Jurkat, Clone E6-1 (cell line): Measurements from ENCODE around the gene UGDH. TPM values are rescaled to one million over a fixed set of nuclear protein-coding genes. Genes with fewer than 3 reads are reported as not detected.
"Not testable (repeated sequence)": the region's sequence is repeated elsewhere in the genome, so short reads cannot be mapped to it uniquely, and the experiment has no call there.

Source experiments
- DNase-seq: peaks from one replicate; pipeline ENCODE4 v3.0.0-alpha.2; 2011; ENCODE audit warnings: low read depth, low spot score
- H3K4me3 ChIP-seq: 2 replicates; pipeline ENCODE4 v1.5.1; 2011; ENCODE audit warnings: mild to moderate bottlenecking, low read length, control low read depth, moderate library complexity
- polyA plus RNA-seq: library from polyadenylated mRNA; unstranded; fragments of >200 nt; gene quantifications from one replicate; pipeline ENCODE4 v1.2.1, GENCODE V29; 2012; ENCODE audit warnings: missing spikeins; ENCODE audit not compliant: insufficient read length, insufficient read depth

UGDH gene
- 15.8 TPM for polyA plus RNA-seq

- H3K4me3 ChIP-seq: peak within 1 kb of the TSS; percentile 70
- peak; percentile 82 for DNase-seq
Measured at GRCh38 chr4:39527296-39528060, at the start of gene UGDH. Gene UGDH, minus strand, starts transcription at chr4:39527439. Its CDS starts 5,927 bp downstream, at chr4:39521512.

GRCh38 chr4:39574946-39575345, 47.7 kb upstream of the UGDH start:
- H3K4me3 ChIP-seq: no peak overlapping the region
- DNase-seq: no peak

- DNase-seq: no peak
- no peak overlapping the region for H3K4me3 ChIP-seq
Measured at GRCh38 chr4:39571504-39571903, 44.3 kb upstream of the UGDH start.

- no peak for DNase-seq
Measured at GRCh38 chr4:39571054-39571453, 43.8 kb upstream of the UGDH start.

GRCh38 chr4:39569209-39569608, 42.0 kb upstream of the UGDH start:
- no peak overlapping the region for H3K4me3 ChIP-seq
- no peak for DNase-seq

More at GRCh38 chr4:39571054-39571453, 43.8 kb upstream of the UGDH start:
- no peak overlapping the region for H3K4me3 ChIP-seq

- no peak overlapping the region for H3K4me3 ChIP-seq
- no peak for DNase-seq
Measured at GRCh38 chr4:39568805-39569204, 41.6 kb upstream of the UGDH start.

GRCh38 chr4:39565878-39566600, 38.8 kb upstream of the UGDH start:
- DNase-seq: no peak
- no peak overlapping the region for H3K4me3 ChIP-seq

GRCh38 chr4:39563346-39563847, 36.2 kb upstream of the UGDH start:
- no peak overlapping the region for H3K4me3 ChIP-seq

GRCh38 chr4:39562792-39563191, 35.6 kb upstream of the UGDH start:
- DNase-seq: no peak
- no peak overlapping the region for H3K4me3 ChIP-seq

More at GRCh38 chr4:39563346-39563847, 36.2 kb upstream of the UGDH start:
- DNase-seq: no peak

GRCh38 chr4:39559626-39560025, 32.4 kb upstream of the UGDH start:
- no peak overlapping the region for H3K4me3 ChIP-seq

GRCh38 chr4:39555472-39555871, 28.2 kb upstream of the UGDH start:
- DNase-seq: no peak
- H3K4me3 ChIP-seq: no peak overlapping the region

More at GRCh38 chr4:39559626-39560025, 32.4 kb upstream of the UGDH start:
- DNase-seq: no peak

GRCh38 chr4:39548425-39549067, 21.3 kb upstream of the UGDH start:
- no peak for DNase-seq
- H3K4me3 ChIP-seq: no peak overlapping the region

GRCh38 chr4:39544580-39545315, 17.5 kb upstream of the UGDH start:
- no peak for DNase-seq
- H3K4me3 ChIP-seq: no peak overlapping the region

GRCh38 chr4:39544080-39544479, 16.8 kb upstream of the UGDH start:
- not testable (repeated sequence) for DNase-seq, H3K4me3 ChIP-seq

GRCh38 chr4:39543034-39543433, 15.8 kb upstream of the UGDH start:
- no peak for DNase-seq
- no peak overlapping the region for H3K4me3 ChIP-seq

- H3K4me3 ChIP-seq: no peak overlapping the region
- DNase-seq: no peak
Measured at GRCh38 chr4:39542611-39543012, 15.4 kb upstream of the UGDH start.

GRCh38 chr4:39541987-39542610, 14.9 kb upstream of the UGDH start:
- DNase-seq: no peak
- no peak overlapping the region for H3K4me3 ChIP-seq

- no peak overlapping the region for H3K4me3 ChIP-seq
- DNase-seq: no peak
Measured at GRCh38 chr4:39539089-39539611, 11.9 kb upstream of the UGDH start.
